Measurements from ENCODE around the gene SEPTIN7.

Gene SEPTIN7

GRCh38 chr7:35773994-35774393, 26.9 kb upstream of the SEPTIN7 start:
- DNase-seq: no peak
- TF ChIP-seq POLR2A (IDR thresholded peaks at IDR 0.05; ENCODE audit: low read length) (no peak), GATA1 (IDR thresholded peaks at IDR 0.05; ENCODE audit: low read depth, low read length) (no peak)

GRCh38 chr7:35776686-35777085, 24.2 kb upstream of the SEPTIN7 start:
- no peak for DNase-seq

GRCh38 chr7:35777121-35777520, 23.7 kb upstream of the SEPTIN7 start:
- DNase-seq: no peak
- TF ChIP-seq POLR2A (IDR thresholded peaks at IDR 0.05; ENCODE audit: low read length) (no peak), GATA1 (IDR thresholded peaks at IDR 0.05; ENCODE audit: low read depth, low read length) (no peak)

More at GRCh38 chr7:35776686-35777085, 24.2 kb upstream of the SEPTIN7 start:
- no peak for TF ChIP-seq POLR2A (IDR thresholded peaks at IDR 0.05; ENCODE audit: low read length)
- TF ChIP-seq GATA1 (IDR thresholded peaks at IDR 0.05; ENCODE audit: low read depth, low read length): no peak

GRCh38 chr7:35780070-35780469, 20.8 kb upstream of the SEPTIN7 start:
- TF ChIP-seq POLR2A (IDR thresholded peaks at IDR 0.05; ENCODE audit: low read length) (no peak), GATA1 (IDR thresholded peaks at IDR 0.05; ENCODE audit: low read depth, low read length) (no peak)
- DNase-seq: no peak

GRCh38 chr7:35781200-35781701, 19.6 kb upstream of the SEPTIN7 start:
- DNase-seq: no peak
- TF ChIP-seq GATA1 (IDR thresholded peaks at IDR 0.05; ENCODE audit: low read depth, low read length) (no peak), POLR2A (IDR thresholded peaks at IDR 0.05; ENCODE audit: low read length) (no peak)

GRCh38 chr7:35781767-35782515, 18.9 kb upstream of the SEPTIN7 start:
- DNase-seq: no peak
- TF ChIP-seq GATA1 (IDR thresholded peaks at IDR 0.05; ENCODE audit: low read depth, low read length): no peak
- no peak for TF ChIP-seq POLR2A (IDR thresholded peaks at IDR 0.05; ENCODE audit: low read length)

- DNase-seq: no peak
- TF ChIP-seq GATA1 (IDR thresholded peaks at IDR 0.05; ENCODE audit: low read depth, low read length): no peak
These were observed 16.5 kb upstream of the SEPTIN7 start for GRCh38 chr7:35784332-35784731.

- no peak for DNase-seq
These were observed 15.6 kb upstream of the SEPTIN7 start for GRCh38 chr7:35785250-35785649.

GRCh38 chr7:35787925-35788324, 12.9 kb upstream of the SEPTIN7 start:
- TF ChIP-seq POLR2A (IDR thresholded peaks at IDR 0.05; ENCODE audit: low read length): no peak
- TF ChIP-seq GATA1 (IDR thresholded peaks at IDR 0.05; ENCODE audit: low read depth, low read length): no peak
- DNase-seq: no peak

More at GRCh38 chr7:35785250-35785649, 15.6 kb upstream of the SEPTIN7 start:
- TF ChIP-seq POLR2A (IDR thresholded peaks at IDR 0.05; ENCODE audit: low read length): no peak
- TF ChIP-seq GATA1 (IDR thresholded peaks at IDR 0.05; ENCODE audit: low read depth, low read length): no peak

- TF ChIP-seq GATA1 (IDR thresholded peaks at IDR 0.05; ENCODE audit: low read depth, low read length): no peak
- no peak for TF ChIP-seq POLR2A (IDR thresholded peaks at IDR 0.05; ENCODE audit: low read length)
These were observed 8.4 kb upstream of the SEPTIN7 start for GRCh38 chr7:35792472-35792871.

GRCh38 chr7:35792873-35793489, 7.9 kb upstream of the SEPTIN7 start:
- TF ChIP-seq GATA1 (IDR thresholded peaks at IDR 0.05; ENCODE audit: low read depth, low read length) (no peak), POLR2A (IDR thresholded peaks at IDR 0.05; ENCODE audit: low read length) (no peak)
- no peak for DNase-seq

More at GRCh38 chr7:35792472-35792871, 8.4 kb upstream of the SEPTIN7 start:
- no peak for DNase-seq

GRCh38 chr7:35797311-35797710, 3.5 kb upstream of the SEPTIN7 start:
- no peak for DNase-seq
- TF ChIP-seq POLR2A (IDR thresholded peaks at IDR 0.05; ENCODE audit: low read length) (no peak), GATA1 (IDR thresholded peaks at IDR 0.05; ENCODE audit: low read depth, low read length) (no peak)

GRCh38 chr7:35799846-35800717, 775 bp upstream of the SEPTIN7 start:
- TF ChIP-seq POLR2A (IDR thresholded peaks at IDR 0.05; ENCODE audit: low read length) (no peak), GATA1 (IDR thresholded peaks at IDR 0.05; ENCODE audit: low read depth, low read length) (no peak)
- DNase-seq: peak; percentile 96
